ENCODE data around the gene P3H2.

DNA sequence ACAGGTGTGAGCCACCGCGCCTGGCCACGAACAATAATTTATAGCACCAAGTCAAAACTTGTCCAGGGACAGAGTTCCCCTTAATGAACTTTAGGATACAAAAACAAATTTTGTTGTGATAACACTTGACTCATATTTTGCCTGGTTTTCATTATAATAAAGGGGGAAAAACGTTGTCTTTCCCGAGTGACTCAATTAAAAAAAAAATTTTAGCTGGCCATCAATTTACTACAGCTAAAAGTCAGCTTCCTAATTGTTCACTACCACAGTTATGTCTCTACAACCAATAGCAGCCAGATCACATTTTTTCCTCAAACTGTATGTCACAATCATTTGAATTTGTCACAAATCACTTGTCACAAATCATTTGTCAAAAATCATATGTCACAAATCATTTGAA, 116.0 kb downstream of the P3H2 start:
- TF ChIP-seq EZH2 (IDR thresholded peaks at IDR 0.05; ENCODE audit: insufficient read depth, poor library complexity, severe bottlenecking) (no peak), EZH2phosphoT487 (IDR thresholded peaks at IDR 0.05; ENCODE audit: insufficient read depth, low read depth) (no peak)
